HG03565 (cell line): ENCODE measurements around the gene PDCD7.
"Not testable (repeated sequence)": the region's sequence is repeated elsewhere in the genome, so short reads cannot be mapped to it uniquely, and the experiment has no call there.

Experiments used
- ATAC-seq: cut with Tn5 transposase; IDR thresholded peaks from one replicate; pipeline ENCODE4 v1.9.1; 2021; ENCODE audit warnings: mild to moderate bottlenecking, moderate library complexity; ENCODE audit not compliant: unreplicated experiment

The PDCD7 gene

DNA sequence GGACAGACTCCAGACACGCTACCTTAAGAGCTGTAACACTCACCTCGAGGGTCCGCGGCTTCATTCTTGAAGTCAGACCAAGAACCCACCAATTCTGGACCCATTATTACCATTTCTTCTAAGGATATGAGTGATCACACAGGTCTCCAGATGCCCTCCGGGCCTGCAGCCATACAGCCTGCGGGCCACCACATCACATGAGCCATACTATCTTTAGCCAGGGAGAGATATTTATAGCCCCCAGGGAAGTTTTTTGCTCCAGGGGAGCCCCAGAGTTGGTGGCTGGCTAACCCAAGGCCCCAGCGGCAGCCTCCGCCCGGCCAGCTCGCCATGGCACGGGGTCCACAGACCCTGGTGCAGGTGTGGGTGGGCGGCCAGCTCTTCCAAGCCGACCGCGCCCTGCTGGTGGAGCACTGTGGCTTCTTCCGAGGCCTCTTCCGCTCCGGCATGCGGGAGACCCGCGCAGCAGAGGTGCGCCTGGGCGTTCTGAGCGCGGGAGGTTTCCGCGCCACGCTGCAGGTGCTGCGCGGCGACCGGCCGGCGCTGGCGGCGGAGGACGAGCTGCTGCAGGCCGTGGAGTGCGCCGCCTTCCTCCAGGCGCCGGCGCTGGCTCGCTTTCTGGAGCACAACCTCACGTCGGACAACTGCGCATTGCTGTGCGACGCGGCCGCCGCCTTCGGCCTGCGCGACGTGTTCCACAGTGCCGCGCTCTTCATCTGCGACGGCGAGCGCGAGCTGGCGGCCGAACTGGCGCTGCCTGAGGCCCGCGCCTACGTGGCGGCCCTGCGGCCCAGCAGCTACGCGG, 56.9 kb downstream of the PDCD7 start, which contains the start of gene KBTBD13:
KBTBD13 (plus strand) TSS at position 261 of the 805 bp plus-strand sequence; CDS start at position 331, 70 bp downstream.
- no peak for ATAC-seq

DNA sequence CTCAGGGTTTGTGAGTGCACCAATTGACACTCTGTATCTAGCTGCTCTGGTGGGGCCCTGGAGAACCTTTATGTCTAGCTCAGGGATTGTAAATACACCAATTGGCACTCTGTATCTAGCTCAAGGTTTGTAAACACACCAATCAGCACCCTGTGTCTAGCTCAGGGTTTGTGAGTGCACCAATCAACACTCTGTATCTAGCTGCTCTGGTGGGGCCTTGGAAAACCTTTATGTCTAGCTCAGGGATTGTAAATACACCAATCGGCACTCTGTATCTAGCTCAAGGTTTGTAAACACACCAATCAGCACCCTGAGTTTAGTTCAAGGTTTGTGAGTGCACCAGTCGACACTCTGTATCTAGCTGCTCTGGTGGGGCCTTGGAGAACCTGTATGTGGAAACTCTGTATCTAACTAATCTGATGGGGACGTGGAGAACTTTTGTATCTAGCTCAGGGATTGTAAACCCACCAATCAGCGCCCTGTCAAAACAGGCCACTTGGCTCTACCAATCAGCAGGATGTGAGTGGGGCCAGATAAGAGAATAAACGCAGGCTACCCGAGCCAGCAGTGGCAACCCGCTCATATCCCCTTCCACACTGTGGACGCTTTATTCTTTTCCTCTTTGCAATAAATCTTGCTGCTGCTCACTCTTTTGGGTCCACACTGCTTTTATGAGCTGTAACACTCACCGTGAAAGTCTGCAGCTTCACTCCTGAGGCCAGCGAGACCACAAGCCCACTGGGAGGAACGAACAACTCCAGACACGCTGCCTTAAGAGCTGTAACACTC, 57.8 kb downstream of the PDCD7 start:
- ATAC-seq: not testable (repeated sequence)

DNA sequence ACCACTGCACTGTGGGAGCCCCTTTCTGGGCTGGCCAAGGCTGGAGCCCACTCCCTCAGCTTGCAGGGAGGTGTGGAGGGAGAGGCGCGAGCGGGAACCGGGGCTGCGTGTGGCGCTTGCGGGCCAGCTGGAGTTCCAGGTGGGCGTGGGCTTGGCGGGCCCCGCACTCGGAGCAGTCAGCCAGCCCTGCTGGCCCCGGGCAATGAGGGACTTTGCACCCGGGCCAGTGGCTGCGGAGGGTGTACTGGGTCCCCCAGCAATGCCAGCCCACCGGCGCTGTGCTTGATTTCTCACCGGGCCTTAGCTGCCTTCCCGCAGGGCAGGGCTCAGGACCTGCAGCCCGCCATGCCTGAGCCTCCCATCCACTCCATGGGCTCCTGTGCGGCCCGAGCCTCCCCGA, 58.7 kb downstream of the PDCD7 start:
- ATAC-seq: not testable (repeated sequence)

DNA sequence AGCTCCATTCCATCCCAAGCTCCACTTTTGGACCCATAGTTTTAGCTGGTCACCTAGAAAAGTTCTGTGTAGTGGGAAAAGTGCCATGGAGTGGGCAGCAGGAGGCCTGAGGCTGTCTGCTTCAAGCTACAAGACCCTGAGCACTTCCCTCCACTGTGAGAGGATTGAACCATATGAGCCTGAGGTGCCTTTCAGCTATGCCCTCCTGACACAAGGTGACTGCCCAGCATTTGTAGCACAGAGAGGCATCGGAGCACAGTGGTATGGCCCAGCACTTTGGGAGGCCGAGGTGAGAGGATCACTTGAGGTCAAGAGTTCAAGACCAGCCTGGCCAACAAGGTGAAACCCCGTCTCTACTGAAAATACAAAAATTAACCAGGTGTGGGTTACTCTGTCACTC, 61.0 kb downstream of the PDCD7 start:
- ATAC-seq: no peak

DNA sequence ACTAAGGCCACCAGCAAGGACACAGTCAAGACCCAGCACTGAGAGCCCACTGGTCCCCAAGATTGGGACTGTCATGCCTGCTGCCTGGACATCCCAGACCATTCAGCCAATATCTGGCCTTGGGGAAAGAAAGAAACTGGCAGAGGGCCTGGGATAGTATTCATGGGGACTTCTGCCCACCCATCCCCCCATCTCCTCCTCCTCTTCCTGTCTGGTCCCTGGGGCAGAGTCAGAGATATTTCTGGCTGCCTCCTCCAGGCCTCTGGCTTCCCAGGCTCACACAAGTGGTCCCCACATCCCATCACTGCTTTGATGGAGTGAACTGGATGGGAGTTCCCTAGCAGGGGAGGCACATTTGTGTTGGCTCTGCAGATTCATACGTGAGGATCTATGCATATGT, 61.6 kb downstream of the PDCD7 start:
- ATAC-seq: no peak

DNA sequence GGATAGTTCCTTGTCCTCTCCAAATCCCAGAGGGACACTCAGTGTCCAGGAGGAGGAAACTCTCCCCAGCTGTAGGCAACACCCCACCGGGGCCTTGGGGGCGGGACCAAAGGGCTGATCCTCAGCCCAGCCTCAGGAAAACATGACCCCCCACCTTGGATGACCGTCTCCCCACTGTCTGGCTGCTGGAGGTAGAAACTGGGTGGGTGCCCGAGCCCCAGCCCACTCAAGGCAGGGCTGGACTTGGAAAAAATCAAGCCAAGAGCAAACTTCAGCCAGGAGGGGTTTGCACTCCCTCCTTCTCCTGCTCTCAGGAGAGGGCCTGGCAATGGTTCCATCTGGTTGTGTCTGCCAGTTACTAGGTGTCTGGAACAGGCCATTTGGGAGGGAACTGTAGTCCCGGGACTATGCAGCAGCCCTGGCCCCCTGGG, 62.2 kb downstream of the PDCD7 start:
- no peak for ATAC-seq

DNA sequence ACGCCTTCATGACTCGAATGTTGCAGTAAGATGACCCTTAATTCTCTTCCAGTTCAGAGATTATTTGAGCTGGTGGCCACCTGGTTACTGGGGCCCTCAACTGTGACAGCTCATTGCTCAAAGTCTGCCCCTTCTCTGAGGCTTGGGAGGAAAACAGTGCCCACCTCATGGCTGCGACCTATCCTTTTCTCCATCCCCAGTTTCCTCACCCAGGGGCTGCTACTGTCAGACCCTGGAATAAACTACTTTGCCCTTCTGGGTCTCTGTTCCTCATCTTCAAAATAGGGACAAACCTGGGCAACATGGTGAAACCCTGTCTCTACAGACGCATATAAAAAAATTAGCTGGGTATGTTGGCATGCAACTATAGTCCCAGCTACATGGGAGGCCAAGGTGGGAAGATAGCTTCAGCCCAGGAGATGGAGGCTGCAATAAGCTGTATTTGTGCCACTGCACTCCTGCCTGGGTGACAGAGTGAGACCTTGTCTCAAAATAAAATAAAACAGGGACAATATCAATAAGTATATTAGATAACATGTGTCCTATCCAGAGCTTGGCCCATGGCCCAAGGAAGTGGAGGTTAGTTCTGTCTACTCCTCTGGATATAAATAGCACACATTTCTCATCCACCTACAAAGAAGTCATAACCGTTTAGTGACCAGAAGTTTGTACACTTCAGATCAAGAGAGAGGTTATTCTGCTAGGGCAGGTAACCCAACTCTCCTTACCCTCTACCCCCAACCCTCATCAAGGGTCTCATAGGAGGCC, 63.6 kb downstream of the PDCD7 start:
- no peak for ATAC-seq

DNA sequence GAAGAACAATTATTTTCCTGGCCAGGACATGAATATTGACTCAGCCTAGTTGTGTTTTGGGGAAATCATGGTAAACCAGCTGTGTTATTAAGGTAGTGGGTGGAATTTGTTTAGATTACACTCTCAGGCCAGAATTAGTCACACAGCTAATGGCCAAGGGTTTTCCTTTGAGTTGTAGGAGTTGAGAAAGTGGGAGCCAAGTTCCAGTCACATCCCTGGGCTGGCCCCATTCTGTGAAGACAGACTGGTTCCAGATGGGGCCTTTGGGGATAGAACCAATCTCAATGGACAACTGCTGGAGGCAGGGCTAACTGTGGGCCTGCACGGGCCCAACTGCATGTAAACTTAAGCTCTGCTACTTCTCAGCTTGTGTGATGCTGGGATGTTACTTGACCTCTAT, 64.4 kb downstream of the PDCD7 start:
- no peak for ATAC-seq

DNA sequence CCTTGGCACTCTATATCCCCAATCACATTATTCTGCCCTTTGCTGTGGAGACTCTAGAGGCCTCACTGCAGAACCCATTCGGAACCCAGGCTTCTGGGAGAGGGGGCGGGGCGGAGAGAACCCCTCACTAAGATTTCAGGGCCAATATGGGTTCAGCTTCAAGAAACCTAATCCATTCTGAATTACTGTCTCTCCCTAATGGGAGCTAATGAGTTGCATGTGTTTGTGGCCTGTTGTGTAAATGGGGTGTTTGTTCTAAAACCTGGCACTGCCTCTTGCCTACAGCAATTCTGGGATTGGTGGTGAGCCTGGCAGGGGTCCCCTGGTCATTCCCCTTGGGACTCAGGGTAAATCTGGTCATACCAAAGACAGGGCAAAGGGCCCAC, 65.2 kb downstream of the PDCD7 start:
- ATAC-seq: no peak

DNA sequence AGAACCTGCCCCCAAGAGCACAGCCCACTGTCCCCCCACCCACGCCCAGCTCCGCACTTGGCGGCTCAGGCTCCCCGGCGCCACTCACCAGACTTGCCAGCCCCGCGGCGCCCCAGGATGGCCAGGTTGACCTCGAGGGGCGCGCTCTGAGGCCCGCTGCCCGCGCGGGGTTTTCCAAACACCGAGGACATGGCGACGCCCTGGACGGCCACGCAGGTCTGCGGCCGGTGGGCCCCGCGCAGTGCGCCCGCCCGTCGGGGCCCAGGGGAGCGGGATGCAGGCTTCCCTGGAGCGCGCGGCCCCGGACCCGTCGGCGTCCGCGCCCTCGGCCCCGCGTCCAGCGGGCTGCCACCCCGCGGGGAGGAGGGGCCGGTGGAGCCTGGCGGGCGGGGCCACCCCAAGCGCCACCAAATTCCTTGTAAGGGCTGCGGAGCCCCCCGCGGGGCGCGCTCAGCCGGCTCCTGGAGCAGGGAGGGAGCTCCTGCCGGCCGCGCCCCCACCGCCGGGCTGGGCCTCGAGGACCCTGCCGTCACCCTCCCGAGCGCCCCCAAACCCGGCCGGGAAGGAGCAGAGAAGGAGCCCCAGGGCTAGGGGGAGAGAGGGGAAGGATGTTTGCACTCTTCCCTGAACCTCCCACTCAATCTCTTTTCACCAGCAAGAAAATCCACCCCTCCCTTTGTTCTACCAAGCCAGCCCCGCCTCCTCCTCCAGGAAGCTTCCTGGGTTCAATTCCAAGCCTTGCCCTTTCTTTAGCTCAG, 65.8 kb downstream of the PDCD7 start, which contains the start of gene RASL12:
RASL12 (minus strand) TSS at position 347 of the 758 bp plus-strand sequence; CDS start at position 191, 156 bp downstream.
- no peak for ATAC-seq
